ENCODE data around the gene UBAP1. TPM values are rescaled to one million over a fixed set of nuclear protein-coding genes. Genes with fewer than 3 reads are reported as not detected.
"Not testable (repeated sequence)": the region's sequence is repeated elsewhere in the genome, so short reads cannot be mapped to it uniquely, and the experiment has no call there.

Gene UBAP1
- total and polyA plus RNA-seq, 7 experiments from 2014 or later: 31.1 to 53.9 (median 35.8) TPM

GRCh38 chr9:34219421-34219820, 40.6 kb downstream of the UBAP1 start:
- Histone ChIP-seq H3K9me3 (ENCODE audit: control insufficient read depth in 2 of 3, low read length in 3 of 3) (no peaks in the 10 kb centered on the region), H3K4me1 (ENCODE audit: control insufficient read depth in 2 of 2, insufficient read depth in 2 of 2, low read length in 2 of 2) (no peaks in the 10 kb centered on the region), H3K36me3 (ENCODE audit: control insufficient read depth in 2 of 3, insufficient read depth in 3 of 3, low read length in 3 of 3) (peaks cover 0 to 12% (median 0%) of the 10 kb centered on the region in 3 experiments), H3K27me3 (ENCODE audit: control insufficient read depth in 2 of 2, insufficient read depth in 2 of 2, low read length in 2 of 2) (no peaks in the 10 kb centered on the region), H3K27ac (ENCODE audit: low read depth, low read length) (no peak overlapping the region), H3K4me3 (ENCODE audit: low read length) (no peak overlapping the region)
- DNase-seq (no peak), ATAC-seq (no peak)
- ChIA-PET CTCF (no interaction called here), POLR2A (no interaction called here)
- Mint-ChIP-seq H3K4me3 (no peak overlapping the region), H3K27ac (no peak overlapping the region), H3K27me3 (no peaks in the 10 kb centered on the region), H3K9me3 (no peaks in the 10 kb centered on the region), H3K4me1 (peaks cover 5 to 43% (median 27%) of the 10 kb centered on the region in 7 donors), H3K36me3 (peaks cover 0 to 22% (median 17%) of the 10 kb centered on the region in 5 donors)
- intact Hi-C loops (cut with micrococcal nuclease): no loop called here

GRCh38 chr9:34220218-34220617, 41.4 kb downstream of the UBAP1 start:
- ATAC-seq: no peak
- Mint-ChIP-seq H3K4me3 (no peak overlapping the region), H3K27me3 (no peaks in the 10 kb centered on the region)

GRCh38 chr9:34224349-34224748, 45.5 kb downstream of the UBAP1 start:
- Mint-ChIP-seq H3K4me1 (peaks cover 0 to 35% (median 22%) of the 10 kb centered on the region in 7 donors), H3K9me3 (no peaks in the 10 kb centered on the region), H3K27me3 (no peaks in the 10 kb centered on the region), H3K36me3 (peaks cover 0 to 29% (median 15%) of the 10 kb centered on the region in 5 donors), H3K27ac (no peak overlapping the region), H3K4me3 (no peak overlapping the region)
- no peaks in the 10 kb centered on the region for H3K9me3 ChIP-seq (ENCODE audit: control insufficient read depth in 2 of 3, low read length in 3 of 3)
- CTCF ChIA-PET: no interaction called here
- H3K4me1 ChIP-seq (ENCODE audit: control insufficient read depth in 2 of 2, insufficient read depth in 2 of 2, low read length in 2 of 2): no peaks in the 10 kb centered on the region
- intact Hi-C loops (cut with micrococcal nuclease): no loop called here
- no peak overlapping the region for H3K4me3 ChIP-seq (ENCODE audit: low read length)
- no peaks in the 10 kb centered on the region for H3K27me3 ChIP-seq (ENCODE audit: control insufficient read depth in 2 of 2, insufficient read depth in 2 of 2, low read length in 2 of 2)
- no peak overlapping the region for H3K27ac ChIP-seq (ENCODE audit: low read depth, low read length)
- DNase-seq: no peak
- POLR2A ChIA-PET: no interaction called here
- no peak for ATAC-seq
- peaks cover 0 to 12% (median 0%) of the 10 kb centered on the region in 3 experiments for H3K36me3 ChIP-seq (ENCODE audit: control insufficient read depth in 2 of 3, insufficient read depth in 3 of 3, low read length in 3 of 3)

More at GRCh38 chr9:34220218-34220617, 41.4 kb downstream of the UBAP1 start:
- no peaks in the 10 kb centered on the region for H3K27me3 ChIP-seq (ENCODE audit: control insufficient read depth in 2 of 2, insufficient read depth in 2 of 2, low read length in 2 of 2)
- no peak overlapping the region for H3K27ac ChIP-seq (ENCODE audit: low read depth, low read length)
- H3K9me3 ChIP-seq (ENCODE audit: control insufficient read depth in 2 of 3, low read length in 3 of 3): no peaks in the 10 kb centered on the region
- H3K4me3 ChIP-seq (ENCODE audit: low read length): no peak overlapping the region
- Mint-ChIP-seq H3K36me3 (peaks cover 0 to 24% (median 18%) of the 10 kb centered on the region in 5 donors), H3K27ac (no peak overlapping the region), H3K9me3 (no peaks in the 10 kb centered on the region), H3K4me1 (peaks cover 5 to 35% (median 25%) of the 10 kb centered on the region in 7 donors)
- intact Hi-C loops (cut with micrococcal nuclease): no loop called here
- no peak for DNase-seq
- no peaks in the 10 kb centered on the region for H3K4me1 ChIP-seq (ENCODE audit: control insufficient read depth in 2 of 2, insufficient read depth in 2 of 2, low read length in 2 of 2)
- CTCF ChIA-PET: interaction anchor here (0.6 kb wide), 1 partner anchor 10 kb away, joined by 4 read pairs; no protein-coding TSS in a partner anchor
- POLR2A ChIA-PET: no interaction called here
- H3K36me3 ChIP-seq (ENCODE audit: control insufficient read depth in 2 of 3, insufficient read depth in 3 of 3, low read length in 3 of 3): peaks cover 0 to 12% (median 0%) of the 10 kb centered on the region in 3 experiments

- H3K9me3 ChIP-seq (ENCODE audit: control insufficient read depth in 2 of 3, low read length in 3 of 3); H3K4me3 ChIP-seq (ENCODE audit: low read length); H3K27ac ChIP-seq (ENCODE audit: low read depth, low read length); ATAC-seq; H3K27me3 Mint-ChIP-seq; DNase-seq; POLR2A ChIA-PET; intact Hi-C loops (cut with micrococcal nuclease); H3K27me3 ChIP-seq (ENCODE audit: control insufficient read depth in 2 of 2, insufficient read depth in 2 of 2, low read length in 2 of 2); H3K4me3 Mint-ChIP-seq; H3K4me1 ChIP-seq (ENCODE audit: control insufficient read depth in 2 of 2, insufficient read depth in 2 of 2, low read length in 2 of 2); H3K9me3 Mint-ChIP-seq: not testable (repeated sequence)
- H3K36me3 ChIP-seq (ENCODE audit: control insufficient read depth in 2 of 3, insufficient read depth in 3 of 3, low read length in 3 of 3): peaks cover 0 to 12% (median 0%) of the 10 kb centered on the region in 3 experiments
- H3K27ac Mint-ChIP-seq: peak overlapping the region in 1 of 9 donors; percentile 71
- H3K36me3 Mint-ChIP-seq: peaks cover 0 to 25% (median 15%) of the 10 kb centered on the region in 5 donors
- CTCF ChIA-PET: interaction anchor here (0.7 kb wide), 1 partner anchor 26 kb away, joined by 3 read pairs; no protein-coding TSS in a partner anchor
- H3K4me1 Mint-ChIP-seq: peaks cover 0 to 30% (median 18%) of the 10 kb centered on the region in 7 donors
Measured at GRCh38 chr9:34226144-34226760, 47.4 kb downstream of the UBAP1 start.

DNA sequence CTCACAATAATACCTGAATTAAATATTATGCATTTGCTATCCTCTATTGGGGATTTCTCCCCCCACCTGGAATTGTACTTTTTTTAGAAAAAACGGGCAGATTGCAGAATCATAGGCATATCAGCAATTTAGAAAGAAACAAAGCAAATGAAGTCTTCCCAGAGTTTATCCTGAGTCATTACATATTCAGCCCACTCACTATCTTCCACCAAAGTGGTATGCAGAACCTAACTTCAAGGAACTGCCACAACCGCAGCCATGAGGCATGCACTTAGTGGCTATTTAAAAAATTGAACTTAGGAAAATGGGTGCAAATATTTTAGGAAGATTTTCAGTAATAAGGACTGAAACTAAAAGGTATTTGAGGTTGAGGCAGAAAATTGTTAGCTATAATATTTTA, 48.6 kb downstream of the UBAP1 start:
- ChIA-PET POLR2A (interaction anchor here (0.6 kb wide), 1 partner anchor 17 kb away, joined by 3 read pairs; no protein-coding TSS in a partner anchor), CTCF (no interaction called here)
- H3K4me1 Mint-ChIP-seq: peaks cover 3 to 29% (median 18%) of the 10 kb centered on the region in 7 donors
- H3K4me3 ChIP-seq (ENCODE audit: low read length): no peak overlapping the region
- ATAC-seq (no peak), DNase-seq (no peak)
- peaks cover 0 to 21% (median 10%) of the 10 kb centered on the region in 5 donors for H3K36me3 Mint-ChIP-seq
- no peaks in the 10 kb centered on the region for H3K27me3 Mint-ChIP-seq
- peaks cover 0 to 6% (median 0%) of the 10 kb centered on the region in 3 experiments for H3K36me3 ChIP-seq (ENCODE audit: control insufficient read depth in 2 of 3, insufficient read depth in 3 of 3, low read length in 3 of 3)
- no peaks in the 10 kb centered on the region for H3K9me3 Mint-ChIP-seq
- peak overlapping the region; percentile 21 for H3K27ac ChIP-seq (ENCODE audit: low read depth, low read length)
- no peak overlapping the region for H3K4me3 Mint-ChIP-seq
- no peaks in the 10 kb centered on the region for H3K27me3 ChIP-seq (ENCODE audit: control insufficient read depth in 2 of 2, insufficient read depth in 2 of 2, low read length in 2 of 2)
- intact Hi-C loops (cut with micrococcal nuclease): no loop called here
- no peak overlapping the region for H3K27ac Mint-ChIP-seq
- no peaks in the 10 kb centered on the region for H3K9me3 ChIP-seq (ENCODE audit: control insufficient read depth in 2 of 3, low read length in 3 of 3)
- H3K4me1 ChIP-seq (ENCODE audit: control insufficient read depth in 2 of 2, insufficient read depth in 2 of 2, low read length in 2 of 2): no peaks in the 10 kb centered on the region

GRCh38 chr9:34230556-34230955, 51.7 kb downstream of the UBAP1 start:
- no peak for ATAC-seq
- DNase-seq: no peak
- Histone ChIP-seq H3K27ac (ENCODE audit: low read depth, low read length) (no peak overlapping the region), H3K9me3 (ENCODE audit: control insufficient read depth in 2 of 3, low read length in 3 of 3) (no peaks in the 10 kb centered on the region), H3K4me3 (ENCODE audit: low read length) (no peak overlapping the region), H3K36me3 (ENCODE audit: control insufficient read depth in 2 of 3, insufficient read depth in 3 of 3, low read length in 3 of 3) (peaks cover 0 to 4% (median 0%) of the 10 kb centered on the region in 3 experiments), H3K4me1 (ENCODE audit: control insufficient read depth in 2 of 2, insufficient read depth in 2 of 2, low read length in 2 of 2) (no peaks in the 10 kb centered on the region), H3K27me3 (ENCODE audit: control insufficient read depth in 2 of 2, insufficient read depth in 2 of 2, low read length in 2 of 2) (no peaks in the 10 kb centered on the region)
- H3K36me3 Mint-ChIP-seq: peaks cover 0 to 24% (median 2%) of the 10 kb centered on the region in 5 donors
- CTCF ChIA-PET: interaction anchor here (0.6 to 0.7 kb wide), 2 partner anchors 10 to 23 kb away, joined by 3 to 4 read pairs; no protein-coding TSS in a partner anchor
- no peaks in the 10 kb centered on the region for H3K9me3 Mint-ChIP-seq
- POLR2A ChIA-PET: no interaction called here
- intact Hi-C loops (cut with micrococcal nuclease): loop anchor here in 1 of 2 donors (10.0 kb wide), 1 partner anchor 46 kb away; no protein-coding TSS in a partner anchor
- peak overlapping the region in 1 of 9 donors; percentile 51 for H3K27ac Mint-ChIP-seq
- no peak overlapping the region for H3K4me3 Mint-ChIP-seq
- peaks cover 4 to 25% (median 15%) of the 10 kb centered on the region in 7 donors for H3K4me1 Mint-ChIP-seq
- no peaks in the 10 kb centered on the region for H3K27me3 Mint-ChIP-seq
